SHP77 treated with DMSO at 0.1 percent for 48 hours (cell line): ENCODE measurements around the gene VEPH1.

ENCODE experiments used
- DNase-seq: peaks from one replicate; lab custom pipeline; 2025; lab: John Stamatoyannopoulos, UW

Gene VEPH1

GRCh38 chr3:157259825-157260224 lies 243.4 kb downstream of the VEPH1 start:
- DNase-seq, result no peak

GRCh38 chr3:157257101-157257500 lies 246.1 kb downstream of the VEPH1 start:
- DNase-seq, result no peak

- DNase-seq, result no peak
These were observed 247.4 kb downstream of the VEPH1 start for GRCh38 chr3:157255797-157256196.

GRCh38 chr3:157251685-157252084 lies 251.5 kb downstream of the VEPH1 start:
- DNase-seq, result no peak

- DNase-seq, result no peak
These were observed 253.6 kb downstream of the VEPH1 start for GRCh38 chr3:157249606-157250005.

- no peak for DNase-seq
These were observed 254.4 kb downstream of the VEPH1 start for GRCh38 chr3:157248590-157249422.

- DNase-seq, result no peak
These were observed 255.8 kb downstream of the VEPH1 start for GRCh38 chr3:157247391-157247790.

- no peak for DNase-seq
These were observed 260.4 kb downstream of the VEPH1 start for GRCh38 chr3:157242836-157243235.

- no peak for DNase-seq
These were observed 261.6 kb downstream of the VEPH1 start for GRCh38 chr3:157241599-157241998.

- DNase-seq, result no peak
These were observed 262.8 kb downstream of the VEPH1 start for GRCh38 chr3:157240408-157240807.

GRCh38 chr3:157239082-157239704 lies 264.0 kb downstream of the VEPH1 start:
- peak; percentile 32 for DNase-seq

GRCh38 chr3:157238457-157238856 lies 264.8 kb downstream of the VEPH1 start:
- no peak for DNase-seq

- DNase-seq, result no peak
These were observed 265.3 kb downstream of the VEPH1 start for GRCh38 chr3:157237886-157238285.

- no peak for DNase-seq
These were observed 267.9 kb downstream of the VEPH1 start for GRCh38 chr3:157235291-157235690.

GRCh38 chr3:157233923-157234322 lies 269.3 kb downstream of the VEPH1 start:
- DNase-seq, result no peak

- DNase-seq, result no peak
These were observed 271.1 kb downstream of the VEPH1 start for GRCh38 chr3:157232141-157232540.

- no peak for DNase-seq
These were observed 272.1 kb downstream of the VEPH1 start for GRCh38 chr3:157231071-157231470.

- no peak for DNase-seq
These were observed 276.9 kb downstream of the VEPH1 start for GRCh38 chr3:157226173-157226847.

GRCh38 chr3:157225001-157225400 lies 278.2 kb downstream of the VEPH1 start:
- no peak for DNase-seq

- DNase-seq, result no peak
These were observed 282.3 kb downstream of the VEPH1 start for GRCh38 chr3:157220883-157221282.

- no peak for DNase-seq
These were observed 283.0 kb downstream of the VEPH1 start for GRCh38 chr3:157220211-157220610.

- DNase-seq, result no peak
These were observed 284.0 kb downstream of the VEPH1 start for GRCh38 chr3:157219215-157219614.
